ENCODE results near the gene SEC14L3.

Gene SEC14L3

GRCh38 chr22:30497466-30498150 lies 25.8 kb upstream of the SEC14L3 start:
- H3K36me3 Mint-ChIP-seq, result no peaks in the 10 kb centered on the region
- H3K4me1 Mint-ChIP-seq, result no peaks in the 10 kb centered on the region
- no peaks in the 10 kb centered on the region for H3K9me3 Mint-ChIP-seq
- H3K27me3 Mint-ChIP-seq, result peaks cover 5% of the 10 kb centered on the region
- ATAC-seq (ENCODE audit: low read depth) (no peak), DNase-seq (ENCODE audit: low spot score in 2 of 2) (no peak)
- H3K4me3 Mint-ChIP-seq, result no peak overlapping the region
- no peak overlapping the region for H3K27ac Mint-ChIP-seq

GRCh38 chr22:30495041-30495784 lies 23.4 kb upstream of the SEC14L3 start:
- ATAC-seq (ENCODE audit: low read depth), result no peak
- no peaks in the 10 kb centered on the region for H3K9me3 Mint-ChIP-seq
- no peak for DNase-seq (ENCODE audit: low spot score in 2 of 2)
- no peak overlapping the region for H3K4me3 Mint-ChIP-seq
- H3K27me3 Mint-ChIP-seq, result peaks cover 11% of the 10 kb centered on the region
- no peaks in the 10 kb centered on the region for H3K4me1 Mint-ChIP-seq
- H3K36me3 Mint-ChIP-seq, result no peaks in the 10 kb centered on the region
- no peak overlapping the region for H3K27ac Mint-ChIP-seq

GRCh38 chr22:30492144-30492543 lies 20.3 kb upstream of the SEC14L3 start:
- Mint-ChIP-seq H3K4me3 (no peak overlapping the region), H3K36me3 (no peaks in the 10 kb centered on the region), H3K9me3 (no peaks in the 10 kb centered on the region), H3K27me3 (peaks cover 13% of the 10 kb centered on the region), H3K4me1 (no peaks in the 10 kb centered on the region), H3K27ac (no peak overlapping the region)
- DNase-seq (ENCODE audit: low spot score in 2 of 2) (no peak), ATAC-seq (ENCODE audit: low read depth) (no peak)

- ATAC-seq (ENCODE audit: low read depth), result no peak
- DNase-seq (ENCODE audit: low spot score in 2 of 2), result no peak
- H3K27me3 Mint-ChIP-seq, result peaks cover 13% of the 10 kb centered on the region
- H3K4me1 Mint-ChIP-seq, result no peaks in the 10 kb centered on the region
- no peaks in the 10 kb centered on the region for H3K9me3 Mint-ChIP-seq
- no peak overlapping the region for H3K27ac Mint-ChIP-seq
- H3K4me3 Mint-ChIP-seq, result no peak overlapping the region
- no peaks in the 10 kb centered on the region for H3K36me3 Mint-ChIP-seq
These were observed 19.6 kb upstream of the SEC14L3 start for GRCh38 chr22:30491381-30491780.

GRCh38 chr22:30490399-30490798 lies 18.6 kb upstream of the SEC14L3 start:
- no peak overlapping the region for H3K4me3 Mint-ChIP-seq
- ATAC-seq (ENCODE audit: low read depth), result no peak
- no peaks in the 10 kb centered on the region for H3K4me1 Mint-ChIP-seq
- H3K36me3 Mint-ChIP-seq, result no peaks in the 10 kb centered on the region
- no peak for DNase-seq (ENCODE audit: low spot score in 2 of 2)
- H3K9me3 Mint-ChIP-seq, result no peaks in the 10 kb centered on the region
- H3K27me3 Mint-ChIP-seq, result peaks cover 13% of the 10 kb centered on the region
- H3K27ac Mint-ChIP-seq, result no peak overlapping the region

- DNase-seq (ENCODE audit: low spot score in 2 of 2) (no peak), ATAC-seq (ENCODE audit: low read depth) (no peak)
- no peaks in the 10 kb centered on the region for H3K9me3 Mint-ChIP-seq
- H3K36me3 Mint-ChIP-seq, result no peaks in the 10 kb centered on the region
- no peak overlapping the region for H3K27ac Mint-ChIP-seq
- no peaks in the 10 kb centered on the region for H3K4me1 Mint-ChIP-seq
- peaks cover 13% of the 10 kb centered on the region for H3K27me3 Mint-ChIP-seq
- no peak overlapping the region for H3K4me3 Mint-ChIP-seq
These were observed 16.3 kb upstream of the SEC14L3 start for GRCh38 chr22:30488121-30488520.

GRCh38 chr22:30486661-30487115 lies 14.9 kb upstream of the SEC14L3 start:
- H3K27ac Mint-ChIP-seq, result no peak overlapping the region
- ATAC-seq (ENCODE audit: low read depth) (no peak), DNase-seq (ENCODE audit: low spot score in 2 of 2) (no peak)
- no peaks in the 10 kb centered on the region for H3K36me3 Mint-ChIP-seq
- no peaks in the 10 kb centered on the region for H3K9me3 Mint-ChIP-seq
- no peaks in the 10 kb centered on the region for H3K4me1 Mint-ChIP-seq
- peaks cover 13% of the 10 kb centered on the region for H3K27me3 Mint-ChIP-seq
- no peak overlapping the region for H3K4me3 Mint-ChIP-seq

GRCh38 chr22:30486118-30486517 lies 14.3 kb upstream of the SEC14L3 start:
- Mint-ChIP-seq H3K36me3 (no peaks in the 10 kb centered on the region), H3K4me3 (no peak overlapping the region), H3K9me3 (no peaks in the 10 kb centered on the region), H3K27ac (no peak overlapping the region), H3K27me3 (peaks cover 16% of the 10 kb centered on the region), H3K4me1 (no peaks in the 10 kb centered on the region)
- DNase-seq (ENCODE audit: low spot score in 2 of 2), result no peak
- no peak for ATAC-seq (ENCODE audit: low read depth)

GRCh38 chr22:30485362-30485988 lies 13.7 kb upstream of the SEC14L3 start:
- no peaks in the 10 kb centered on the region for H3K4me1 Mint-ChIP-seq
- H3K9me3 Mint-ChIP-seq, result no peaks in the 10 kb centered on the region
- H3K4me3 Mint-ChIP-seq, result no peak overlapping the region
- H3K36me3 Mint-ChIP-seq, result no peaks in the 10 kb centered on the region
- peaks cover 12% of the 10 kb centered on the region for H3K27me3 Mint-ChIP-seq
- peak; percentile 81 to 82 for DNase-seq (ENCODE audit: low spot score in 2 of 2)
- no peak overlapping the region for H3K27ac Mint-ChIP-seq
- peak; percentile 98 for ATAC-seq (ENCODE audit: low read depth)

GRCh38 chr22:30483169-30483568 lies 11.4 kb upstream of the SEC14L3 start:
- Mint-ChIP-seq H3K27me3 (peaks cover 10% of the 10 kb centered on the region), H3K4me3 (no peak overlapping the region), H3K36me3 (no peaks in the 10 kb centered on the region), H3K9me3 (no peaks in the 10 kb centered on the region), H3K4me1 (no peaks in the 10 kb centered on the region), H3K27ac (no peak overlapping the region)
- ATAC-seq (ENCODE audit: low read depth) (no peak), DNase-seq (ENCODE audit: low spot score in 2 of 2) (no peak)

GRCh38 chr22:30481711-30482110 lies 9.9 kb upstream of the SEC14L3 start:
- DNase-seq (ENCODE audit: low spot score in 2 of 2), result no peak
- no peak overlapping the region for H3K4me3 Mint-ChIP-seq

GRCh38 chr22:30479981-30480380 lies 8.2 kb upstream of the SEC14L3 start:
- no peaks in the 10 kb centered on the region for H3K36me3 Mint-ChIP-seq
- no peak for ATAC-seq (ENCODE audit: low read depth)
- peaks cover 17% of the 10 kb centered on the region for H3K27me3 Mint-ChIP-seq
- no peak for DNase-seq (ENCODE audit: low spot score in 2 of 2)
- H3K4me1 Mint-ChIP-seq, result no peaks in the 10 kb centered on the region
- no peak overlapping the region for H3K27ac Mint-ChIP-seq
- H3K4me3 Mint-ChIP-seq, result no peak overlapping the region
- H3K9me3 Mint-ChIP-seq, result no peaks in the 10 kb centered on the region

More at GRCh38 chr22:30481711-30482110, 9.9 kb upstream of the SEC14L3 start:
- Mint-ChIP-seq H3K4me1 (no peaks in the 10 kb centered on the region), H3K36me3 (no peaks in the 10 kb centered on the region), H3K27ac (no peak overlapping the region), H3K27me3 (peaks cover 14% of the 10 kb centered on the region), H3K9me3 (no peaks in the 10 kb centered on the region)
- no peak for ATAC-seq (ENCODE audit: low read depth)

- Mint-ChIP-seq H3K27me3 (peaks cover 22% of the 10 kb centered on the region), H3K4me3 (no peak overlapping the region), H3K36me3 (no peaks in the 10 kb centered on the region), H3K4me1 (no peaks in the 10 kb centered on the region), H3K9me3 (no peaks in the 10 kb centered on the region), H3K27ac (no peak overlapping the region)
- DNase-seq (ENCODE audit: low spot score in 2 of 2) (no peak), ATAC-seq (ENCODE audit: low read depth) (peak; percentile 48)
These were observed 3.0 kb upstream of the SEC14L3 start for GRCh38 chr22:30474683-30475424.

- Mint-ChIP-seq H3K27me3 (peaks cover 22% of the 10 kb centered on the region), H3K9me3 (no peaks in the 10 kb centered on the region), H3K4me3 (no peak overlapping the region), H3K27ac (no peak overlapping the region), H3K36me3 (no peaks in the 10 kb centered on the region), H3K4me1 (no peaks in the 10 kb centered on the region)
- DNase-seq (ENCODE audit: low spot score in 2 of 2), result no peak
- no peak for ATAC-seq (ENCODE audit: low read depth)
These were observed 2.3 kb upstream of the SEC14L3 start for GRCh38 chr22:30474121-30474520.

Measured in memory B cell (primary cell).